Measurements from ENCODE around the gene GALNT8. TPM values are rescaled to one million over a fixed set of nuclear protein-coding genes. Genes with fewer than 3 reads are reported as not detected.

The GALNT8 gene
- total RNA-seq, 1 experiment from 2014 or later: not detected

DNA sequence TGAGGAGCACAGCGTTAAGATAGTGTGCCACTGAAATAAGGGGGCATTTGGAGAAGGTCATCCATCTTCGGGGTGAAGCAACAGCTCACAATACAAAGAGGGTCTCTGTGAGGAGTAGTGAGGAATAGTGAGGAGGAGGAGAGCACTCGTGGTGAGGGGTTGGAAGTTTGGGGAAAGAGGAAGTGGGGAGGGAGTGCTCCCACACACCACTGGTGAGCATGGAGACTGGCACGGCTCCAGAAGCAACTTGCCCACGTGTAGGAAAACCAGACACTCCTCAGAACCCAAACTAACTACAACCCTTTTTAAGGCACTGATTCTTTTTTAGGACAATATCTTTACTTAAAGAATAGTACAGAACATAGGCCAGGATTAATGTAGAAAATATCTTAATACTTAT, 48.9 kb downstream of the GALNT8 start:
- Histone ChIP-seq H3K9me3 (ENCODE audit: control insufficient read depth in 1 of 2, insufficient read depth in 1 of 2, low read depth in 1 of 2, low read length in 2 of 2) (no peaks in the 10 kb centered on the region), H4K20me1 (ENCODE audit: insufficient read depth) (no peaks in the 10 kb centered on the region), H3K79me2 (ENCODE audit: insufficient read depth, low read length) (no peaks in the 10 kb centered on the region), H3K36me3 (ENCODE audit: control insufficient read depth in 1 of 2, insufficient read depth in 2 of 2, low read length in 2 of 2) (no peaks in the 10 kb centered on the region), H3K4me1 (ENCODE audit: control insufficient read depth in 1 of 2, insufficient read depth in 2 of 2, low read length in 2 of 2) (no peaks in the 10 kb centered on the region), H3K4me2 (ENCODE audit: low read length) (no peak overlapping the region), H3K9ac (ENCODE audit: low read length) (no peak overlapping the region), H3K9me2 (ENCODE audit: insufficient read depth) (no peaks in the 10 kb centered on the region), H3K27me3 (ENCODE audit: insufficient read depth, low read length) (peaks cover 35% of the 10 kb centered on the region), H3K27ac (ENCODE audit: low read depth, low read length) (no peak overlapping the region), H2AFZ (ENCODE audit: low read depth, low read length, poor library complexity, severe bottlenecking) (no peak overlapping the region), H3K4me3 (replicated peaks in 1 of 2; ENCODE audit: low read depth in 1 of 2, low read length in 2 of 2) (no peak overlapping the region)
- intact Hi-C loops (cut with micrococcal nuclease): no loop called here
- DNase-seq (ENCODE audit: low read depth, low spot score): no peak
- no TSS peak for BruUV-seq (replicated peaks)
- ATAC-seq: no peak
- POLR2A ChIA-PET: no interaction called here
- CTCF ChIA-PET: no interaction called here
- TF ChIP-seq JUND (IDR thresholded peaks at IDR 0.05) (no peak), SP1 (IDR thresholded peaks at IDR 0.05; ENCODE audit: low read depth) (no peak), EZH2 (IDR thresholded peaks at IDR 0.05) (no peak), EZH2phosphoT487 (IDR thresholded peaks at IDR 0.05; ENCODE audit: borderline replicate concordance) (no peak), ELF1 (IDR thresholded peaks at IDR 0.05; ENCODE audit: borderline replicate concordance, low read depth) (no peak), CEBPB (IDR thresholded peaks at IDR 0.05; ENCODE audit: low read depth) (no peak), ZNF274 (IDR thresholded peaks at IDR 0.05; ENCODE audit: low read depth, low read length) (no peak), FOSL1 (IDR thresholded peaks at IDR 0.05; ENCODE audit: low read depth) (no peak), CBX3 (IDR thresholded peaks at IDR 0.05; ENCODE audit: low read depth) (no peak), YY1 (IDR thresholded peaks at IDR 0.05; ENCODE audit: extremely low read depth, insufficient replicate concordance, low read depth, low read length) (no peak), POLR2A (IDR thresholded peaks at IDR 0.05; ENCODE audit: borderline replicate concordance, extremely low read depth, insufficient read depth, insufficient read length) (no peak), ZFX (IDR thresholded peaks at IDR 0.05) (no peak), EGR1 (IDR thresholded peaks at IDR 0.05; ENCODE audit: low read depth) (no peak), POLR2AphosphoS5 (IDR thresholded peaks at IDR 0.05; ENCODE audit: low read depth, low read length) (no peak)
- TF ChIP-seq, protein P1, sequence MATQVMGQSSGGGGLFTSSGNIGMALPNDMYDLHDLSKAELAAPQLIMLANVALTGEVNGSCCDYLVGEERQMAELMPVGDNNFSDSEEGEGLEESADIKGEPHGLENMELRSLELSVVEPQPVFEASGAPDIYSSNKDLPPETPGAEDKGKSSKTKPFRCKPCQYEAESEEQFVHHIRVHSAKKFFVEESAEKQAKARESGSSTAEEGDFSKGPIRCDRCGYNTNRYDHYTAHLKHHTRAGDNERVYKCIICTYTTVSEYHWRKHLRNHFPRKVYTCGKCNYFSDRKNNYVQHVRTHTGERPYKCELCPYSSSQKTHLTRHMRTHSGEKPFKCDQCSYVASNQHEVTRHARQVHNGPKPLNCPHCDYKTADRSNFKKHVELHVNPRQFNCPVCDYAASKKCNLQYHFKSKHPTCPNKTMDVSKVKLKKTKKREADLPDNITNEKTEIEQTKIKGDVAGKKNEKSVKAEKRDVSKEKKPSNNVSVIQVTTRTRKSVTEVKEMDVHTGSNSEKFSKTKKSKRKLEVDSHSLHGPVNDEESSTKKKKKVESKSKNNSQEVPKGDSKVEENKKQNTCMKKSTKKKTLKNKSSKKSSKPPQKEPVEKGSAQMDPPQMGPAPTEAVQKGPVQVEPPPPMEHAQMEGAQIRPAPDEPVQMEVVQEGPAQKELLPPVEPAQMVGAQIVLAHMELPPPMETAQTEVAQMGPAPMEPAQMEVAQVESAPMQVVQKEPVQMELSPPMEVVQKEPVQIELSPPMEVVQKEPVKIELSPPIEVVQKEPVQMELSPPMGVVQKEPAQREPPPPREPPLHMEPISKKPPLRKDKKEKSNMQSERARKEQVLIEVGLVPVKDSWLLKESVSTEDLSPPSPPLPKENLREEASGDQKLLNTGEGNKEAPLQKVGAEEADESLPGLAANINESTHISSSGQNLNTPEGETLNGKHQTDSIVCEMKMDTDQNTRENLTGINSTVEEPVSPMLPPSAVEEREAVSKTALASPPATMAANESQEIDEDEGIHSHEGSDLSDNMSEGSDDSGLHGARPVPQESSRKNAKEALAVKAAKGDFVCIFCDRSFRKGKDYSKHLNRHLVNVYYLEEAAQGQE (IDR thresholded peaks at IDR 0.05; ENCODE audit: low read depth): no peak
- TF ChIP-seq, protein P2, sequence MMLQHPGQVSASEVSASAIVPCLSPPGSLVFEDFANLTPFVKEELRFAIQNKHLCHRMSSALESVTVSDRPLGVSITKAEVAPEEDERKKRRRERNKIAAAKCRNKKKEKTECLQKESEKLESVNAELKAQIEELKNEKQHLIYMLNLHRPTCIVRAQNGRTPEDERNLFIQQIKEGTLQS (IDR thresholded peaks at IDR 0.05): no peak
- TF ChIP-seq, protein P3, sequence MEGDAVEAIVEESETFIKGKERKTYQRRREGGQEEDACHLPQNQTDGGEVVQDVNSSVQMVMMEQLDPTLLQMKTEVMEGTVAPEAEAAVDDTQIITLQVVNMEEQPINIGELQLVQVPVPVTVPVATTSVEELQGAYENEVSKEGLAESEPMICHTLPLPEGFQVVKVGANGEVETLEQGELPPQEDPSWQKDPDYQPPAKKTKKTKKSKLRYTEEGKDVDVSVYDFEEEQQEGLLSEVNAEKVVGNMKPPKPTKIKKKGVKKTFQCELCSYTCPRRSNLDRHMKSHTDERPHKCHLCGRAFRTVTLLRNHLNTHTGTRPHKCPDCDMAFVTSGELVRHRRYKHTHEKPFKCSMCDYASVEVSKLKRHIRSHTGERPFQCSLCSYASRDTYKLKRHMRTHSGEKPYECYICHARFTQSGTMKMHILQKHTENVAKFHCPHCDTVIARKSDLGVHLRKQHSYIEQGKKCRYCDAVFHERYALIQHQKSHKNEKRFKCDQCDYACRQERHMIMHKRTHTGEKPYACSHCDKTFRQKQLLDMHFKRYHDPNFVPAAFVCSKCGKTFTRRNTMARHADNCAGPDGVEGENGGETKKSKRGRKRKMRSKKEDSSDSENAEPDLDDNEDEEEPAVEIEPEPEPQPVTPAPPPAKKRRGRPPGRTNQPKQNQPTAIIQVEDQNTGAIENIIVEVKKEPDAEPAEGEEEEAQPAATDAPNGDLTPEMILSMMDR (IDR thresholded peaks at IDR 0.05 in 2 of 3, conservative IDR thresholded peaks at IDR 0.05 in 1 of 3; ENCODE audit: borderline replicate concordance in 1 of 3, insufficient read depth in 1 of 3, low read depth in 2 of 3, low read length in 2 of 3): no peak
- TF ChIP-seq, protein P4, sequence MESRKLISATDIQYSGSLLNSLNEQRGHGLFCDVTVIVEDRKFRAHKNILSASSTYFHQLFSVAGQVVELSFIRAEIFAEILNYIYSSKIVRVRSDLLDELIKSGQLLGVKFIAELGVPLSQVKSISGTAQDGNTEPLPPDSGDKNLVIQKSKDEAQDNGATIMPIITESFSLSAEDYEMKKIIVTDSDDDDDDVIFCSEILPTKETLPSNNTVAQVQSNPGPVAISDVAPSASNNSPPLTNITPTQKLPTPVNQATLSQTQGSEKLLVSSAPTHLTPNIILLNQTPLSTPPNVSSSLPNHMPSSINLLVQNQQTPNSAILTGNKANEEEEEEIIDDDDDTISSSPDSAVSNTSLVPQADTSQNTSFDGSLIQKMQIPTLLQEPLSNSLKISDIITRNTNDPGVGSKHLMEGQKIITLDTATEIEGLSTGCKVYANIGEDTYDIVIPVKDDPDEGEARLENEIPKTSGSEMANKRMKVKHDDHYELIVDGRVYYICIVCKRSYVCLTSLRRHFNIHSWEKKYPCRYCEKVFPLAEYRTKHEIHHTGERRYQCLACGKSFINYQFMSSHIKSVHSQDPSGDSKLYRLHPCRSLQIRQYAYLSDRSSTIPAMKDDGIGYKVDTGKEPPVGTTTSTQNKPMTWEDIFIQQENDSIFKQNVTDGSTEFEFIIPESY (IDR thresholded peaks at IDR 0.05; ENCODE audit: extremely low read depth, insufficient replicate concordance, low read length): no peak
- TF ChIP-seq, protein P5, sequence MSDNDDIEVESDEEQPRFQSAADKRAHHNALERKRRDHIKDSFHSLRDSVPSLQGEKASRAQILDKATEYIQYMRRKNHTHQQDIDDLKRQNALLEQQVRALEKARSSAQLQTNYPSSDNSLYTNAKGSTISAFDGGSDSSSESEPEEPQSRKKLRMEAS (IDR thresholded peaks at IDR 0.05): no peak
- RAD21 ChIA-PET (ENCODE audit: low non-redundant PET in 1 of 2, low total read pairs in 2 of 2, uncharacterized antibody in 2 of 2, unreplicated experiment in 2 of 2): no interaction called here

Measured in HCT116 (cell line).